Erythroblast (primary cell): Measurements from ENCODE around the gene PCDHB8.
"Not testable (repeated sequence)": the region's sequence is repeated elsewhere in the genome, so short reads cannot be mapped to it uniquely, and the experiment has no call there.

ENCODE experiments used
- GATA1 ChIP-seq: IDR thresholded peaks from 2 replicates; pipeline ENCODE4 v1.6.1; 2011; ENCODE audit warnings: low read depth, mild to moderate bottlenecking, control low read depth, low read length, moderate library complexity
- POLR2A ChIP-seq: IDR thresholded peaks from 2 replicates; pipeline ENCODE4 v1.6.1; 2011; ENCODE audit warnings: mild to moderate bottlenecking, low read length

DNA sequence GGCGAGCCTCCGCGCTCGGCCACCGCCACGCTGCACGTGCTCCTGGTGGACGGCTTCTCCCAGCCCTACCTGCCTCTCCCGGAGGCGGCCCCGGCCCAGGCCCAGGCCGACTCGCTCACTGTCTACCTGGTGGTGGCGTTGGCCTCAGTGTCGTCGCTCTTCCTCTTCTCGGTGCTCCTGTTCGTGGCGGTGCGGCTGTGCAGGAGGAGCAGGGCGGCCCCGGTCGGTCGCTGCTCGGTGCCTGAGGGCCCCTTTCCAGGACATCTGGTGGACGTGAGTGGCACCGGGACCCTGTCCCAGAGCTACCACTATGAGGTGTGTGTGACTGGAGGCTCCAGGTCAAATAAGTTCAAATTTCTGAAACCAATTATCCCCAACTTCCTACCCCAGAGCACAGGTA, 33.3 kb downstream of the PCDHB8 start:
- not testable (repeated sequence) for TF ChIP-seq POLR2A, GATA1
